Stimulated activated naive CD8-positive, alpha-beta T cell treated with anti-CD3 and anti-CD28 coated beads, Interleukin-15, Interleukin-2, amounts not matched to agents 100 U/mL and 50 U/mL, for 24 hours (primary cell): Measurements from ENCODE around the gene SMYD3.
A peak's percentile ranks its signal among the peaks of the same experiment; 100 is the strongest.

Experiments
- ATAC-seq: fragments of 150-1000 bp; cut with Tn5 transposase; one replicate; pipeline ENCODE4 v1.10.0; 2021
- DNase-seq: peaks from one replicate; pipeline ENCODE4 v3.0.0; 2021

SMYD3 gene

DNA sequence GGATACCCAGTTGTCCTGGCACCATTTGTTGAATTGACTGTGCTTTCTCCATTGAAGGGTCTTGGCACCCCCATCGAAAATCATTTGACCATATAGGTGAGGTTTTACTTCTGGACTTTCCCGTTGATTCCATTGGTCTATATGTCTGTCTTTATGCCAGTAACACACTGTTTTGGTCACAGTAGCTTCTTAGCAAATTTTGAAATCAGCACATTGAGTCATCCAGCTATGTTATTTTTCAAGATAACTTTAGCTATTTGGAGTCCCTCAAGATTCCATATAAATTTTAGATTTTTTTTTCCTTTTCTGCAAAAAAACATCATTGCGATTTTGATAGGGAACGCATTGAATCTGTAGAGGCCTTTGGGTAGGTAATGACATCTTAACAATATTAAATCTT, 235.6 kb downstream of the SMYD3 start:
- DNase-seq, result no peak
- no peak for ATAC-seq

DNA sequence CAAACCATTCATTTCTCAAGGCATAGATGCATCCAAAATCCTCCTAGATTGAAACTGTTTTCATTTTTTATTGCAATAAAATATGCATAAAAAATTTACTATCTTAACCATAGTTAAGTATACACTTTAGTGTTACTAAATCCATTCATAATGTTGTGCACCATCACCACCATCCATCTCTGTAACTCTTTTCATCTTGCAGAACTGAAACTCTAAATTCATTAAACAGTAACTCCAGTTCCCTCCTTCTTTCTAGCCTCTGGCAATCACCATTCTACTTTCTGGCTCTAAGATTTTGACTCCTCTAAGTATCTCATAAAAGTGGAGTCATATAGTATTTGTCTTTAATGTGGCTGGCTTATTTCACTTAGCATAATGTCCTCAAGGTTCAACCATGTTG, 236.8 kb downstream of the SMYD3 start:
- ATAC-seq, result no peak
- DNase-seq, result no peak

DNA sequence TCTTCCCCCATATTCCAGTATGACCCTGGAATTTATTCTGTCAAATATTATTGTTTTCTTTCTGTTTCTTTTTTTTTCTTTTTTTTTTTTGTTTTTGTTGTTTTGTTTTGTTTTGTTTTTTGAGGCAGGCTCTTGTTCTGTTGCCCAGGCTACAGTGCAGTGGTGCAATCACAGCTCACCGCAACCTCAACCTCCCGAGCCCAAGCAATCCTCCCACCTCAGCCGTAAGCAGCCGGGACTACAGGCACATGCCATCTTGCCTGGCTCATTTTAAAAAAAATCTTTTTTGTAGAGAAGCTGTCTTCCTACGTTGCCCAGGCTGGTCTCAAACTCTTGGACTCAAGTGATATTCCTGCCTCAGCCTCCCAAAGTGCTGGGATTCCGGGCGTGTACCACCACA, 237.6 kb downstream of the SMYD3 start:
- DNase-seq (no peak), ATAC-seq (no peak)

GRCh38 chr1:246267896-246268295, 239.2 kb downstream of the SMYD3 start:
- ATAC-seq, result no peak
- DNase-seq, result no peak

DNA sequence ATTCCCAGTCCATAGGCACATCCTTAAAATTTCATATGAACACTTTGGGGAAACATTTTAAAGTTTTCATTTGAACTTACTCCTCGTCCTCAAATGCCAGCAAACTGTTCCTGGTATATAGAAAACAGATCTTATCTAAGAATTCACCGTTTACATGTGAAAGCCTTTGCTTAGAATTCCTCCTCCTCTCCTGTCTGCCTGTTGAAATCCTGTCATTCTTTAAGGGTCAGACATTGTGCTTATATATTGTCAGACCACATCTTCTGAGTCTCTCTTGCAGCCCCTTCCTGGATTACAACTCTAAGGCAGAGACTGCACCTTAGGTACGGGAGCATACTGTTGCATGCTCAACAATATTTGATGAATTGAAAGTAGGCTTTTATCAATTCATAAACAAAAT, 239.7 kb downstream of the SMYD3 start:
- DNase-seq (no peak), ATAC-seq (no peak)

GRCh38 chr1:246265481-246265880, 241.6 kb downstream of the SMYD3 start:
- no peak for DNase-seq
- no peak for ATAC-seq

DNA sequence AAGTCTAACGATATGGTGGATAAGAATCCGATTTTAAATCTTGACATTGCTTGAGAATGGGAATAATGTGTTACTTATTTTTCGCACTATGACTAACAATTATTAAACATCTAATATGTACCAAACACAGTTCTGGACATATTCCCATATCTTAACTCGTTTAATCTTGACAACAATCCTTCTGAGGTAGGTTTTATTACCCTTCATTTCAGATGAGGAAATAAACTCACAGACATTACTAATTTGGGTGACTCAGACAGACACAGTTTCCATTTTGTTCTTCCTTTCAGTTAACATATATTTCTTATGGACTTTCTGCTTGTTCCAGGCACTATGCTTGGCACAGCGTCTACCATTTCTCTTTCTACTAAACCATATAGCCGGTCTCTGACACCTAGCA, 244.8 kb downstream of the SMYD3 start:
- DNase-seq (no peak), ATAC-seq (no peak)

DNA sequence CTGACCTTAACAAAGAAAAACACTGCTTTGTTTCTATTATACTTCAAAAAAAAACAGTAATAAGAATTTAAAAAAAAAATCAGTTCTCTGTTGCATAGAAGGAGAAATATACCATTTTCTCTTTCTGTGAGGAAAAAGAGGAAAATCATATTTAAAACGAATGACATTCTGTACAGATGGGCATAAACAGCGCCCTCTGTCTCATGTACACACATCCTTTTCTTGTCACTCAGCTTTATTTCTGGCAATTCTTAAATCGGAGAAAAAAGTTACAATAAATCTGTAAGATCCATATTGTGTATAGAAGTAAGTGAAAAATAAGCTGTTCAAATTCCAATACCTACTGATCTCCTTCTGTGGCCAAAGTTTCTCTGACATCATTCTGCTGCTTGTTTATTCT, 245.4 kb downstream of the SMYD3 start:
- ATAC-seq (no peak), DNase-seq (no peak)

- DNase-seq (no peak), ATAC-seq (no peak)
Measured at GRCh38 chr1:246258250-246258649, 248.8 kb downstream of the SMYD3 start.

DNA sequence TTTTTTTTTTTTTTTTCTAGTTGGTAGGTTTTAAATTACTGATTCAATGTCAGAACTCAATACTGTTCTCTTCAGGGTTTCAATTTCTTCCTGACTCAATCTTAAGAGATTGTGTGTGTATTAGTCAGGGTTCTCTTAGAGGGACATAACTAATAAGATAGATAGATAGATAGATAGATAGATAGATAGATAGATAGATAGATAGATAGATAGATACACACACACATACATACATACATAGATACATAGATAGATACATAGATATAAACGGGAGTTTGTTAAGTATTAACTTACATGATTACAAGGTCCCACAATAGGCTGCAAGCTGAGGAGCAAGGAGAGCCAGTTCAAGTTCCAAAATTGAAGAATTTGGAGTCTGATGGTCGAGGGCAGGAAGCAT, 251.3 kb downstream of the SMYD3 start:
- ATAC-seq, result no peak
- no peak for DNase-seq

- DNase-seq, result no peak
- ATAC-seq, result no peak
Measured at GRCh38 chr1:246254854-246255253, 252.2 kb downstream of the SMYD3 start.

GRCh38 chr1:246246430-246246829, 260.6 kb downstream of the SMYD3 start:
- DNase-seq (no peak), ATAC-seq (no peak)

DNA sequence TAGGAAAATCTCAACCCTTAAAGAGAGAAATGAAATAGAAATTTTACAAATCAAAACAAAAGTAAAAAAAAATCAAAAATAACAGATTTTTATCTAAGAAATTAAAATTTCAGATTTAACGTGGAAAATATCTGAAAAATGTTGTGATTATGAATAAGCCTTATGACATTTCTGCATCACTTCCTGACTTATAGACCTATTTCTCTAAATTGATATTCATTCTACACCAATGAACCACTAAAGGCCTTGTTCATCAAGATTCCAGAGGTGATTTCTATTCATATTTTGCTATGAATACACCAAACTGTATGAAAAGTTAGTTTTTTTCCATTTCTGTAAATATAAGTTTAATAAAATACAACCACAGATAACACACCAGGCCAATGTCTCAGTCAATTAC, 261.5 kb downstream of the SMYD3 start:
- DNase-seq, result no peak
- no peak for ATAC-seq

DNA sequence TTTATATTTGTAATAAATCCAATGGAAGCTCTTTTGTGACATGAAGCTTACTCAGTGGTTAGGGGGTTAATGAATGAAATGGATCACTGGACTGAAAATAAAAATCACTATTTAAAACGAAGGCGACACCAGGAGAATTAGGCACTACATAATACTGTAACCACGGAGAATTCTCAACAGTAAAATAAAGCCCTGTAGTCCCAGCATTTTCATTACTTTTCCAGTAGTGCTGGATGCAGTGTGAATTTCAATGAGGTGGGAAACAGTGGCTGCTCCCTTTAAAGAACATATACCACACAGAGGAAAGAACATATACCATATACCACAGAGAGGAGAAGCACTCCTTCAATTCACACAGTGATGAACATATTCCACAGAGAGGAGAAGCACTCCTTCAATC, 275.0 kb downstream of the SMYD3 start:
- ATAC-seq (no peak), DNase-seq (no peak)

DNA sequence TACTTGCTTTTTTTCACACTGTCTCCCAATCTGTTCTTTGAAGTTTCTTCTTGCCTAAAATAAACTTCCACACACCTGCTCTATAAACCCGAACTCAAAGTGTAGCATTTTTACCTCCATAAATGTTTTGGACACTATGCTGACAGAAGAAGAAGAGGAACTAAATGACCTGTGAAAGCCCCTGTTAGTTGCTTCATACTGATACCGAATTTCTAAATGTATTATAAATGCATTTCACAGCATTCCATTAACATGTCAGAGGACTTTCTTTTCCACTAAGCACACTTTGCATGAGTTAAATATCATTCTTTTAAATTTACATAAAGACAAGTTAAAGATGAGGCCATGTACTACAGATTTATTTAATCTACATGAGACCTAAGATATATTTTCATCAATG, 281.0 kb downstream of the SMYD3 start:
- ATAC-seq (no peak), DNase-seq (no peak)

- DNase-seq, result no peak
- ATAC-seq, result no peak
Measured at GRCh38 chr1:246221485-246222255, 285.4 kb downstream of the SMYD3 start.

DNA sequence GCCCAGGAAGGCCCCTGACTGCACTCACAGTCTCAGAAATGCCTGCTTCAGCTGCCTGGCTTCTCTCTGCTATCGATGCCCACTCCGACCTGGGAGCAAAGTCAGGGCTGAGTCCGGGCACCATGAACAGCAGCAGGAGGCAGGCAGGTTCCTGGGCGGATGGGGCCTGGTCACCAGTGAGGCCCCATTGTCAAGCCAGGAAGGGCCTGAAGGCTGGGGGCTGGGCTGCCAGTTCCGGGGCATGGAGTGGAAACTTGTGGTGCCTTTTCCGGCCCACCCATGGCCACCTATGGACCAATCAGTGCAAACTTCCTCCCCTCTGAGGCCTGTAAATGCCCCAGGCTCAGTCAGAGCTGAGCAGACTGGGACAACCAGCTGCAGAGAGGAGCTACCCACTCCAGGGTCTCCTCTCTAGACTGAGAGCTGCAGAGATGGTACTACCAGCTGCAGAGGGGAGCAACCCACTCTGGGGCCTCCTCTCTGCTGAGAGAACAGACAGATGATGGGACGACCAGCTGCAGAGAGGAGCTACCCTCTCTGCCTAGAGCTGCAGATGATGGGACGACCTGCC, 286.5 kb downstream of the SMYD3 start:
- ATAC-seq (no peak), DNase-seq (no peak)

DNA sequence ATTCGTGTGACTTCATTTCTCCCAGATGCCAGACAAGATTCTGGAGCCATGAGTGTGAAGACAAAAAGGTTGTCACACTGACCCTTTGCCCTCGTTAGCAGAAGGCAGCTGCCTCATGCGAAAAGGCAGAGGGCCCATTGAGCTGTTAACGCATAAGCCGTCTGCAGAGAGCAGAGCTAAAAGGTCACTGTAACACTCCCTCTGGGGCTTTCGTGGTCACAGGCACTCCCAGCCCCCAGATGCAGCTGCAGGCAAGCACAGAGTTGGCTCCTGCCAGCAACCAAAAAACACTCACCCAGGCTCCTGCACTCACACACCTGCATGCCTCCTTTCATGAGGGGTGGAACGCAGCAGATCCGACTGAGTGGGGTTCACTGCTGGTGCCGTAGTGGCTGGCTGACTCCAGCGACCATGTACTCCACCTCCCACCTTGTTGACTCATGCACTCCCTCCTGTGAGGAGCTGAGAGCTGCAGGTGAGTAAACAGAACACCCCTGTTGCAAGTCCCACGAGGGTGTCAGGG, 287.5 kb downstream of the SMYD3 start:
- ATAC-seq, result peak; percentile 43

GRCh38 chr1:246218686-246219085, 288.4 kb downstream of the SMYD3 start:
- no peak for DNase-seq
- no peak for ATAC-seq

More for the DNA sequence above, 287.5 kb downstream of the SMYD3 start:
- no peak for DNase-seq

GRCh38 chr1:246216906-246217305, 290.2 kb downstream of the SMYD3 start:
- no peak for DNase-seq
- no peak for ATAC-seq

DNA sequence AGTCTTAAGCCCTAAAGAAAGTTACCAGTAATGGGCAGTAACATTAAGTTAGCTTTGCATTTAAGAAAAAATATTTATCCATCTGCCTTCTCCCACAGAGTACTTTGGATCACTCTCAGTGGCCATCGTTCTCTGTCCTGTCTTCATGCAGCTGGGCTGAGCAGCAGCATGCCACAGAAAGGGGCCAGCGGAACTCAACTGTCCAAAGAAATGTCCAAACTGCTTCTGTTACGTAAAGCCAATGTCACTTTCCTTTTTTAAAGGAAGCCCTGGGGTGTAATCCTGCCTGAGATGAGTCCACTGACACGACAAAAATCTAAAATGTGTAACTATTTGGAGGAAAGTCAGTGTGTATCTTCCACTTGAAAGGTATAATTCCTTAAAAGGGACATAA, 291.6 kb downstream of the SMYD3 start:
- DNase-seq (no peak), ATAC-seq (no peak)

GRCh38 chr1:246214708-246215509, 292.2 kb downstream of the SMYD3 start:
- ATAC-seq (no peak), DNase-seq (no peak)

DNA sequence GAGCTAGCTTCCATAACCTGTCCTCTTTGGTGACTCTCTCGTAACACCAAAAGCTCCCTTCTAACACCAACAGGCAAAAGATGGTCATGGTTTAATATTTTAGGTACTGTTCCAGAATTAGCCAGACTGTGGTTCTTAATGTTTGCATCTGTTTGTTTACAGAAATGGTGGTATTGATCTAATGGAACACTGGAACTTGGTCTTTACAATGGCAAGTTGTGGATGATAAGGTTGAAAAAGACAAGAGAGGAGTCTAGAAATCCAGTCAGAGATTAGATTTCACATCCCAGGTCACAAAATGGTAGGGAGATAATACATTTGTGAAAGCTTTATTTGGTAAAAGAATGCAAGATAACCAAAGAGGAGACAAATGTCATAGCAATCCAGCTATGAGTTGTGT, 293.1 kb downstream of the SMYD3 start:
- DNase-seq (no peak), ATAC-seq (no peak)
